IMR-90 (cell line): ENCODE results near the gene LEMD3. TPM values are rescaled to one million over a fixed set of nuclear protein-coding genes. Genes with fewer than 3 reads are reported as not detected.

Source experiments
- ATAC-seq: fragments of 200-7000 bp; cut with Tn5 transposase; 2 replicates; pipeline ENCODE4 v1.9.1; 2020; ENCODE audit warnings: low read depth, mild to moderate bottlenecking, moderate library complexity
- BruUV-seq: library from RNA; stranded (reverse); fragments of 400-500 nt; replicated peaks from 2 replicates; lab custom pipeline; 2021; lab: Mats Ljungman, UMichigan
- CTCF ChIA-PET: fragments of 300-600 bp; formaldehyde crosslinking; extraction: SDS; loops from one replicate; lab custom pipeline; 2021; ENCODE audit warnings: antibody characterized with exemption; lab: Yijun Ruan, JAX
- POLR2A ChIA-PET: fragments of 300-600 bp; sonication (Branson Sonifier 250); formaldehyde crosslinking; loops from one replicate; lab custom pipeline; 2022; ENCODE audit warnings: antibody characterized with exemption; ENCODE audit not compliant: unreplicated experiment; lab: Charles Lee
- DNase-seq: peaks from one replicate; pipeline ENCODE4 v3.0.0; 2013
- H2AFZ ChIP-seq: replicated peaks from 2 replicates; pipeline ENCODE3; 2013; ENCODE audit warnings: low read length, mild to moderate bottlenecking; ENCODE audit not compliant: poor library complexity
- H2AK5ac ChIP-seq: 2 replicates; pipeline ENCODE4 v1.6.1; 2013; ENCODE audit warnings: low read depth, low read length, inconsistent platforms
- H2AK9ac ChIP-seq: replicated peaks from 2 replicates; pipeline ENCODE3; 2013; ENCODE audit warnings: mild to moderate bottlenecking, low read depth, low read length, moderate library complexity; ENCODE audit not compliant: poor library complexity
- H2BK120ac ChIP-seq: 2 replicates; pipeline ENCODE4 v1.6.1; 2013; ENCODE audit warnings: low read depth, low read length, inconsistent platforms
- H2BK15ac ChIP-seq: 3 replicates; pipeline ENCODE4 v1.6.1; 2013; ENCODE audit warnings: low read depth, low read length, inconsistent platforms
- H2BK20ac ChIP-seq: 2 replicates; pipeline ENCODE4 v1.6.1; 2013; ENCODE audit warnings: low read depth, mild to moderate bottlenecking, inconsistent platforms, low read length, moderate library complexity
- H2BK5ac ChIP-seq: 2 replicates; pipeline ENCODE4 v1.6.1; 2013; ENCODE audit warnings: mild to moderate bottlenecking, low read depth, low read length, inconsistent platforms; ENCODE audit not compliant: poor library complexity, severe bottlenecking
- H3K14ac ChIP-seq: replicated peaks from 2 replicates; pipeline ENCODE4 v1.6.1; 2013; ENCODE audit warnings: low read depth, low read length, inconsistent platforms
- H3K18ac ChIP-seq: 2 replicates; pipeline ENCODE4 v1.6.1; 2013; ENCODE audit warnings: low read depth, low read length, control low read depth
- H3K23ac ChIP-seq: 2 replicates; pipeline ENCODE4 v1.6.1; 2013; ENCODE audit warnings: low read depth, low read length, inconsistent platforms
- H3K27ac ChIP-seq: 2 replicates; pipeline ENCODE4 v1.5.1; 2013; ENCODE audit warnings: mild to moderate bottlenecking, control low read depth, low read length; ENCODE audit not compliant: insufficient read depth
- H3K27me3 ChIP-seq: 2 replicates; pipeline ENCODE4 v1.6.1; 2013; ENCODE audit warnings: low read length; ENCODE audit not compliant: control insufficient read depth, insufficient read depth
- H3K36me3 ChIP-seq: 2 replicates; pipeline ENCODE4 v1.6.1; 2013; ENCODE audit warnings: low read length, mixed read lengths; ENCODE audit not compliant: control insufficient read depth, insufficient read depth
- H3K4ac ChIP-seq: 2 replicates; pipeline ENCODE4 v1.6.1; 2013; ENCODE audit warnings: low read depth, low read length, inconsistent platforms
- H3K4me1 ChIP-seq: 2 replicates; pipeline ENCODE4 v1.6.1; 2013; ENCODE audit warnings: low read length, mixed read lengths; ENCODE audit not compliant: control insufficient read depth, insufficient read depth
- H3K4me2 ChIP-seq: 2 replicates; pipeline ENCODE4 v1.6.1; 2013; ENCODE audit warnings: low read depth, mild to moderate bottlenecking, control low read depth, low read length, moderate library complexity
- H3K4me3 ChIP-seq: 2 replicates; pipeline ENCODE4 v1.5.1; 2013; ENCODE audit warnings: low read depth, mild to moderate bottlenecking, control low read depth, low read length, moderate library complexity; ENCODE audit not compliant: insufficient read depth
- H3K56ac ChIP-seq: 2 replicates; pipeline ENCODE4 v1.6.1; 2013; ENCODE audit warnings: low read length, inconsistent platforms; ENCODE audit not compliant: insufficient read depth; ENCODE audit errors: extremely low read depth
- H3K79me1 ChIP-seq, 2 experiments: 2 replicates each; pipeline ENCODE4 v1.6.1; 2013; ENCODE audit warnings: low read length in 2 of 2, inconsistent platforms in 1 of 2, low read depth in 1 of 2
- H3K9ac ChIP-seq: 2 replicates; pipeline ENCODE4 v1.6.1; 2013; ENCODE audit warnings: low read depth, low read length, control low read depth
- H3K9me1 ChIP-seq: 2 replicates; pipeline ENCODE4 v1.6.1; 2013; ENCODE audit warnings: low read length, inconsistent platforms; ENCODE audit not compliant: insufficient read depth
- H3K9me3 ChIP-seq: 2 replicates; pipeline ENCODE4 v1.6.1; 2013; ENCODE audit warnings: low read length; ENCODE audit not compliant: control insufficient read depth, insufficient read depth
- H4K20me1 ChIP-seq: 2 replicates; pipeline ENCODE4 v1.6.1; 2013; ENCODE audit warnings: low read length, inconsistent platforms; ENCODE audit not compliant: insufficient read depth
- H4K5ac ChIP-seq: 2 replicates; pipeline ENCODE4 v1.6.1; 2013; ENCODE audit warnings: mild to moderate bottlenecking, low read depth, low read length, control low read depth
- H4K8ac ChIP-seq, 2 experiments: 2 replicates each; pipeline ENCODE4 v1.6.1; 2013; ENCODE audit warnings: low read depth in 2 of 2, low read length in 2 of 2, control low read depth in 1 of 2, inconsistent platforms in 1 of 2
- H4K91ac ChIP-seq: 2 replicates; pipeline ENCODE4 v1.6.1; 2013; ENCODE audit warnings: low read depth, low read length, inconsistent platforms; ENCODE audit not compliant: insufficient read depth
- BHLHE40 ChIP-seq: fragments of 150-350 bp; IDR thresholded peaks from 2 replicates; pipeline ENCODE4 v1.6.1; 2016; ENCODE audit warnings: mild to moderate bottlenecking, low read depth, low read length
- CEBPB ChIP-seq: IDR thresholded peaks from 2 replicates; pipeline ENCODE4 v1.6.1; 2012; ENCODE audit warnings: low read depth, low read length, improper control_type of control experiment
- CHD1 ChIP-seq: IDR thresholded peaks from 2 replicates; pipeline ENCODE4 v1.6.1; 2012; ENCODE audit warnings: low read depth, low read length, improper control_type of control experiment
- FOS ChIP-seq: fragments of 150-350 bp; IDR thresholded peaks from 2 replicates; pipeline ENCODE4 v1.6.1; 2016; ENCODE audit warnings: low read depth, low read length
- MAZ ChIP-seq: IDR thresholded peaks from 2 replicates; pipeline ENCODE4 v1.6.1; 2012; ENCODE audit warnings: low read depth, mild to moderate bottlenecking, low read length, improper control_type of control experiment, moderate library complexity, borderline replicate concordance
- NFE2L2 ChIP-seq: fragments of 150-350 bp; IDR thresholded peaks from 2 replicates; pipeline ENCODE4 v1.6.1; 2016; ENCODE audit warnings: low read depth, mild to moderate bottlenecking, low read length
- POLR2A ChIP-seq: IDR thresholded peaks from 2 replicates; pipeline ENCODE4 v1.6.1; 2012; ENCODE audit warnings: mild to moderate bottlenecking, low read depth, low read length
- RAD21 ChIP-seq: IDR thresholded peaks from 2 replicates; pipeline ENCODE4 v1.6.1; 2012; ENCODE audit warnings: low read length, improper control_type of control experiment
- RCOR1 ChIP-seq: IDR thresholded peaks from 2 replicates; pipeline ENCODE4 v1.6.1; 2012; ENCODE audit warnings: mild to moderate bottlenecking, low read length, improper control_type of control experiment; ENCODE audit not compliant: insufficient replicate concordance
- RFX5 ChIP-seq: IDR thresholded peaks from 2 replicates; pipeline ENCODE4 v1.8.0; 2012; ENCODE audit warnings: low read depth, mild to moderate bottlenecking, low read length, moderate library complexity
- SMC3 ChIP-seq: fragments of 150-350 bp; IDR thresholded peaks from 2 replicates; pipeline ENCODE4 v1.6.1; 2016; ENCODE audit warnings: low read depth, mild to moderate bottlenecking, antibody characterized with exemption, low read length, moderate library complexity
- USF2 ChIP-seq: fragments of 150-350 bp; IDR thresholded peaks from 2 replicates; pipeline ENCODE4 v1.6.1; 2017; ENCODE audit warnings: mild to moderate bottlenecking, antibody characterized with exemption, low read length, low read depth
- dilution Hi-C: fragments of 300-500 bp; cut with HindIII; formaldehyde crosslinking; loops from one replicate; pipeline ENCODE4 v1.14.3; 2018; ENCODE audit warnings: low sequenced_read_pairs; ENCODE audit not compliant: unreplicated experiment
- in situ Hi-C: fragments of 300-500 bp; cut with MboI; formaldehyde crosslinking; loops from 3 replicates; pipeline ENCODE4 v1.14.3; 2019; ENCODE audit warnings: low sequenced_read_pairs, inconsistent platforms, mixed read lengths
- intact Hi-C: fragments of 100-400 bp; cut with micrococcal nuclease; formaldehyde crosslinking; loops from 2 replicates; pipeline ENCODE4 v1.10.0; 2022
- polyA plus RNA-seq, 3 experiments: library from polyadenylated mRNA; depleted of rRNA; stranded (reverse); fragments of >200 nt; gene quantifications; 2 replicates each; pipeline ENCODE4 v1.2.3, GENCODE V29; 2012; ENCODE audit warnings: low replicate concordance in 1 of 3
- total RNA-seq: library from RNA; depleted of rRNA; stranded (reverse); fragments of >200 nt; gene quantifications from 2 replicates; pipeline ENCODE4 v1.2.3, GENCODE V29; 2012
- TF ChIP-seq, protein P1 (sequence below): fragments of 150-350 bp; IDR thresholded peaks from 2 replicates; pipeline ENCODE4 v1.6.1; 2016; ENCODE audit warnings: low read depth, mild to moderate bottlenecking, low read length, moderate library complexity, borderline replicate concordance

LEMD3 gene
- total and polyA plus RNA-seq, 2 of the 4 experiments (the other 2 are of a cell fraction), result 5.5 to 9.9 TPM

DNA sequence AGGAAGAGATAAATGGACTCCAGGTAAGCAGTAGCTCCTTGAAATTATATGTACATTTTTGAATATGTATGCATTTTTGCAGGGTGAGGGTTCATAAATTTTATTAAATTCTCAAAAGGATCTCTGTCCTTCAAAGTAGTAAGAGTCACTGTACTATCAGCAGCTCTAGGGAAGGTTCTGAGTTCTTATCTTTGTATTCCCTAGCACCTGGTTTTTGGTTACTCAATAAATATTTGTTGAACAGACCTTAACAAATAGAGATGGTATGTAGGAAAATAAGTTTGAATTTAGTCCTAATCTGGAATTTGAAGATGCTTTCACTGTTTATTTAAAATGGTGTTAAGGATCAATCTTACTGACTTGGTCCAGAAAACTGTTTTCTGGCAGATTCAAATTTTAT lies 18.3 kb downstream of the LEMD3 start:
- TF ChIP-seq FOS (no peak), MAZ (no peak), CEBPB (no peak), RCOR1 (no peak), NFE2L2 (no peak), USF2 (no peak), POLR2A (no peak), RFX5 (no peak), RAD21 (no peak), CHD1 (no peak), BHLHE40 (no peak), SMC3 (no peak)
- TF ChIP-seq, protein P1, sequence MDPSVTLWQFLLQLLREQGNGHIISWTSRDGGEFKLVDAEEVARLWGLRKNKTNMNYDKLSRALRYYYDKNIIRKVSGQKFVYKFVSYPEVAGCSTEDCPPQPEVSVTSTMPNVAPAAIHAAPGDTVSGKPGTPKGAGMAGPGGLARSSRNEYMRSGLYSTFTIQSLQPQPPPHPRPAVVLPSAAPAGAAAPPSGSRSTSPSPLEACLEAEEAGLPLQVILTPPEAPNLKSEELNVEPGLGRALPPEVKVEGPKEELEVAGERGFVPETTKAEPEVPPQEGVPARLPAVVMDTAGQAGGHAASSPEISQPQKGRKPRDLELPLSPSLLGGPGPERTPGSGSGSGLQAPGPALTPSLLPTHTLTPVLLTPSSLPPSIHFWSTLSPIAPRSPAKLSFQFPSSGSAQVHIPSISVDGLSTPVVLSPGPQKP, result no peak
- no peak overlapping the region for H2AK9ac ChIP-seq
- H3K23ac ChIP-seq, result no peak overlapping the region

More for the DNA sequence above, 18.3 kb downstream of the LEMD3 start:
- in situ Hi-C loops (no loop called here), dilution Hi-C loops (no loop called here), intact Hi-C loops (no loop called here)
- DNase-seq (no peak), ATAC-seq (no peak)
- ChIA-PET POLR2A (no interaction called here), CTCF (interaction anchor here (1.2 kb wide), 1 partner anchor 20 kb away, joined by 4 read pairs; no protein-coding TSS in a partner anchor)
- H3K79me1 ChIP-seq, result peaks cover 18 to 42% of the 10 kb centered on the region in 2 experiments
- H3K9ac ChIP-seq, result no peak overlapping the region
- no peaks in the 10 kb centered on the region for H3K4me1 ChIP-seq
- no peaks in the 10 kb centered on the region for H3K27me3 ChIP-seq
- H3K36me3 ChIP-seq, result no peaks in the 10 kb centered on the region; the same call in 1 of the 2 replicates
- H3K27ac ChIP-seq, result no peak overlapping the region
- H3K4me3 ChIP-seq, result no peak overlapping the region
- H4K91ac ChIP-seq, result no peak overlapping the region
- no TSS peak for BruUV-seq
- no peak overlapping the region for H3K18ac ChIP-seq
- H4K8ac ChIP-seq, result no peak overlapping the region
- H3K4ac ChIP-seq, result no peak overlapping the region
- H2AK5ac ChIP-seq, result no peak overlapping the region
- H3K9me1 ChIP-seq, result peaks cover 3% of the 10 kb centered on the region; the same call in 1 of the 2 replicates
- H3K9me3 ChIP-seq, result no peaks in the 10 kb centered on the region
- H4K5ac ChIP-seq, result no peak overlapping the region
- H2BK120ac ChIP-seq, result no peak overlapping the region
- H3K56ac ChIP-seq, result no peak overlapping the region
- H2AFZ ChIP-seq, result no peak overlapping the region
- no peak overlapping the region for H2BK15ac ChIP-seq
- H3K14ac ChIP-seq, result no peak overlapping the region
- H2BK5ac ChIP-seq, result no peak overlapping the region
- peaks cover 20% of the 10 kb centered on the region; the same call in 1 of the 2 replicates for H4K20me1 ChIP-seq
- H2BK20ac ChIP-seq, result no peak overlapping the region
- H3K4me2 ChIP-seq, result no peak overlapping the region
